HG03159 (cell line): ENCODE results near the gene RAB26.

ENCODE experiments used
- ATAC-seq: cut with Tn5 transposase; IDR thresholded peaks from one replicate; pipeline ENCODE4 v1.9.1; 2021; ENCODE audit warnings: mild to moderate bottlenecking, moderate library complexity; ENCODE audit not compliant: unreplicated experiment

RAB26 gene

DNA sequence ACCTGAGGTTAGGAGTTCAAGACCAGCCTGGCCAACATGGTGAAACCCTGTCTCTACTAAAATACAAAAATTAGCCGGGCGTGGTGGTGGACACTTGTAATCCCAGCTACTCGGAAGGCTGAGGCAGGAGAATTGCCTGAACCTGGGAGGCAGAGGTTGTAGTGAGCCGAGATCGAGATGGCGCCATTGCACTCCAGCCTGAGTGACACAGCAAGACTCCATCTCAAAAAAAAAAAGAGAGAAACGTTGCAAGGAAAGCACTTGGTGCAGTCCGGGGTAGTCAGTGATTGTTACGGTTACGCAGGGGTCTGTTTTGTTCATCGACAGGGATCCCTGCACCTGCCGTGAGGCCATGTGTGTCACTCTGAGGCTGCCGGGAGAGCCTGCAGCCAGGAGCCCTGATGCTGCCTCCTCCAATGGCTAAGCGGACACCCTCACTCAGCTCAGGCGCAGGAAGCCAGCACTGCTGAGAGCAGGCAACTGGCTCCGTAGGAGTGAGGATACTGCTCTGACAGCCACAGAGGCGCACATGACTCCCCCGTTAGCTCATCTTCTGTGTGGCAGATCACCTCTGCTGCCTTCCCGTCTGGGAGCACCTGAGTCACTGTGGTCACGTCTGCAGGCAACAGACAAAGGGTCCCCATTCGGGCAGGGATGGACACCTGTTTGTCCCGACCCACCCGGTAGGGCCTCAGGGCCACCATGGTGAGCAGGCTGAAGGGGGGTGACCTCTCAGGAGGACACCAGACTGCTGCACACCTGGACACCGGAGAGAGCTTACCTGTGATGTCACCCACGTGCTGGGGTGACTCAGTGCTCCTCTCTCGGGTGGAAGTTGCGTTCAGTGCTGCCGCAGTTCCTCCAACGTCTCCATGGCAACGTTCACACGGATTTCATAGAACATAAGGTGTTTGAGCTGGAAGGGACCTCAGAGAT lies 5.2 kb upstream of the RAB26 start:
- no peak for ATAC-seq

DNA sequence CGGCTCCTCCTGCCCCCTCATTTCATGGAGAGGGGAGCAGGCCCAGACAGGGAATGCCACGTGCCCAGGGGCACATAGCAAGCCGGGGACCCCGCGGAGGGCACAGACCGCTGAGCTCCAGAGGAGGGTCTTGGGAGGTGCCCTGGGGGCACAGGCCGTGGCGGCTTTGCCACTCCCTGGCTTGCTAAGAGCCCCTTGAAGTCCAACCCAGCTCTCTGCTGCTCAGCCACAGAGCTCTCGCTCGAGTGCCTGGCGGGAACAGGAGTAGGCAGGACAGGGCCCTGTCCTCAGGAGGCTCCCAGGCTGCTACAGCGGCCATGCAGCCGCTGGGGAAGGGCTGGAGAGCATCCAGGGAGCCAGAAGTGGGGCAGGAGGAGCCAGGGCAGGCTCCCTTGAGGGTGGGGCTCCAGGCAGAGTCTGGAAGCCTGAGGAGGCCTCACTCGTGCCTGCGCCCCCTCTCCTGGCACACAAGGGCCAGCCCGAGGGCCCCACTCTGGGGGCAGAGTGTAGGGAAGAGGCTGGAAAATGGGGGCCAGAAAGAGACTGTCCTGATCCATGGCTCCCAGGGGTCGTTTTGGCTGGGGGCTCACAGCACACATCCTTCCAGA lies 4.4 kb upstream of the RAB26 start:
- no peak for ATAC-seq

DNA sequence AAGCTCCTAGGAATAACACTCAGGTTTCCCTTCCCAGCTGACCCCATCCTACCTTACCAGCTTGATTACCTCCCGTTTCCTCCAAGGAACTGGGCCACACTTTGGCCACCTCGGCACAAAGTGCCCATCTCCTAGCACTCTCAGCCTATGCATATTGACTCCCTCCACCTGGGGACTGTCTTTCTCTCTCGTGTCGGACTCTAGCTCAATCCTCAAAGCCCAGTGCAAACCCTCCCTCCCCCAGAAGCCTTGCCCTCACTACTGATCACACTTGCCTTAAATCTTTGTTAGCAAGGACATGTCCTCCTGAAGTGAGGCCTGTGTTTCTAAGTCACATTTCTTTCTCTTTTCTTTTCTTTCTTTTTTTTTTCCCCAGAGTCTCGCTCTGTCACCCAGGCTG lies 2.6 kb upstream of the RAB26 start:
- no peak for ATAC-seq

DNA sequence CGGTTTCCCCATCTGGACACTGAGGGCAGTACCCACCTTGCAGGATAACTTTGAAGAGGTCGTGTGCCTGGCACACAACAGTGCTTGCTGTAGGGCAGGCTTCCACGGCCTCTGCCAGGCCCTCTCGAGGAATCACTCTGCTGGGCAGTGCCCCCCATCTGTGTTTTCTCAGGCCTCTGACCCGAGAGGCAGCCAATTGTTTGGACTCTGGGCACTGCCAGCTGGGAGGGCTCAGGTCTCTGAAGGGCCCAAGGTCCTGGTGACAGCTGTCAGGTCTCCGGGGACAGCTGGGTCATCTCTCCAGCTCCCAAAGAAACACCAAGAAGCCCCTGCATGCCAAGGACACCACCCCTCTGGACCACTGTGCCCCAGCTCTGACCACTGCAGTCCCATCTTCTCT lies 1.0 kb upstream of the RAB26 start:
- no peak for ATAC-seq

DNA sequence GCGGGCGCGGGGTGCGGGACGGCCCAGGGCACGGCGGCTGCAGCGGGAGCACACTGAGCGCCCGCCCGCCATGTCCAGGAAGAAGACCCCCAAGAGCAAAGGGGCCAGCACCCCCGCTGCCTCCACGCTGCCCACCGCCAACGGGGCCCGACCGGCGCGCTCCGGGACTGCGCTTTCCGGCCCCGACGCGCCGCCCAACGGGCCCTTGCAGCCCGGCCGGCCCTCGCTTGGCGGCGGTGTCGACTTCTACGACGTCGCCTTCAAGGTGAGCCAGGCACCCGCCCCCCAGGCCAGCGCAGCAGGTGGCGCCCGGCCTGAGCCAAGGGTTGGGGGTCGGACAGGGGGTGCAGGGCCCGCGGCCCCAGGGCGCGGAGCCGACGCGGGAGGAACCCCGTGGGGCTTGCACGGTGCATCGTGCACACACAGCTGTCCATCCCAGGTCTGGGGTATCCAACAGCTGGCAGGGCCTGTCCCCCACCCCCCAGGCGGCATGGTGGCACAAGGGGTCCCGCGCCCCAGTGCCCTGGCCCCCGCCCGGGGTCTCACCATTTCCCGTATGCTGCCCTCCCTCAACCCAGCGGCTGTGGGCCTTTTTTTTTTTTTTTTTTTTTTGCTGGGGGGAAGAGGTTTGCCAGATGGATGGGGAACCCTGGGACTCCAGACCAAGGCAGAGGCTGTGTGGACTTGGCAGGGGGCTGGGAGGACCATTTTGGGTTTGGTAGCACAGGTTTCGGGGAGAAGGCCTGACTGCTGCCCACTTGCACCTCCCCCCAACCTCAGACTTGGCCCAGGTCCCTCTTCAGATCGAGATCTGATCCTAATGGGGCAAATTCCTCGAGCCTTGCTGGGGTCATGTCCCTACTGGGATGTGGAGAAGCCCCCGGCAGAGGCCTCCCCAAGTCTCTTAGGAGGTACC lies 547 bp downstream of the RAB26 start:
- ATAC-seq: no peak

DNA sequence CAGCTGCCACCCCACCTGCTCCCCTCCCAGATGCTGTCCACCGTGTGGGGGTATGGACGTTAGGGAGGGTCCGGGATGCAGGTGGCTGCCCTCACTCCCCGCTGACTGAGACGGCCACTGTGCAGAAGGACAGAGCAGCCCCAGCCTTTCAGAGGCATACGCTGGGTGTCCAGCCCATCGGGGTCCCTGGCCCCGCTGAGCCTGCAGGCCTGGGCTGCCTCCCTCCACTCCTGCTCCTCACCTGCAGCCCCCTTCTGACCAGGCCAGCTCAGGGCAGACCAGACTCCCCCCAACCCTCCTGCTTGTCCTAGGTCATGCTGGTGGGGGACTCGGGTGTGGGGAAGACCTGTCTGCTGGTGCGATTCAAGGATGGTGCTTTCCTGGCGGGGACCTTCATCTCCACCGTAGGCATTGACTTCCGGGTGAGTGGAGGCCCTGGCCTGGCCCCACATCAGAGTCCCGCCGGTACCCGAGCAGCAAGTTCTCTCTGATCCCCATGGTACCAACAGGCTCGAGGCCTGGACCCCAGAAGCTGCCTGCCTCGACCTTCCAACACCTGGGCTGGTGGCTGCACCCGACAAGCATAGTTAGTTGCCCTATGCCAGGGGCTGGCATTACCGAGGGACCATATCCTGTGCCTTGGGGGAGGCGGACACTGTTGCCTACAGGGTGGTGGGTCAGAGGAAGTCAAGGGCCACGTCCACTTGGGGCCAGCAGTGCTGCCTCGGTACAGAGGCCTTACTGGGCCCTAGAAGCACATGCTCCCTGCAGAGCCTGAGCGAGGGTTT lies 1.4 kb downstream of the RAB26 start:
- ATAC-seq: no peak

DNA sequence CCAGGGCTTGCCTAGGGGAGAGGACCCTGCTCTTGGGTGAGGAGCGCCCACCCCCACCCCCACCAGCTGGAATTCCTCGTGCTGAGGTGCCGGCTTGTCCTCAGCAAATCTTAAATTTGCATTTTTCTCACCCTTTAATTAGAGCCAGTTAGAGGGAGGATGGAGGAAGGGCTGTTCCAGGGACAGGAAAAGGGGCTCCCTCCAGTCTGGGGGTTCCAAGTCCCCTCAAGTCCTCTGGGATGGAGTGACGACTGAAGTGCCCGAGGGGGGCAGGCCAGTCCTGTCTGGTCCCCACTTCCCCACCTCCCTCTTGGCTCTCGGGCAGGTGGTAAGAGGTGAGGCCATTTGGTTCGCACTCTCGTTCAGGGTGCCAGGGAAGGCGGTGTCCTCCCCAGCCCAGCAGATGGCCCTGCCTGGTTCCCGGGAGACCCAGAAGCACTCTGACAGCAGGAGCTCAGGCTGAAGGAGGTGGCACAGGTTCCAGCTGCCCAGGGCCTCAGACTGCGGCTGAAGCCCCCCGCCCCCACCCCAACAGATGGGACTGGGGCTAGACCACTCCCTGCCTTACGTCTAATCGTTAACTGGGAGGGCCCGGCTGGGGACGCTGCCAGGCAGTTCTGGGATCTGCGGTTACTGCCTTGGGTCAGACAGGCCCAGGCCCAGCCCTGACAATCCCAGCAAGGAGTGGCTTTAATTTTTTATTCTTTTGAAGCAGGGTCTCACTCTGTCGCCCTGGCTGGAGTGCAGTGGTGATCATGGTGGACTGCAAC lies 2.2 kb downstream of the RAB26 start:
- no peak for ATAC-seq

DNA sequence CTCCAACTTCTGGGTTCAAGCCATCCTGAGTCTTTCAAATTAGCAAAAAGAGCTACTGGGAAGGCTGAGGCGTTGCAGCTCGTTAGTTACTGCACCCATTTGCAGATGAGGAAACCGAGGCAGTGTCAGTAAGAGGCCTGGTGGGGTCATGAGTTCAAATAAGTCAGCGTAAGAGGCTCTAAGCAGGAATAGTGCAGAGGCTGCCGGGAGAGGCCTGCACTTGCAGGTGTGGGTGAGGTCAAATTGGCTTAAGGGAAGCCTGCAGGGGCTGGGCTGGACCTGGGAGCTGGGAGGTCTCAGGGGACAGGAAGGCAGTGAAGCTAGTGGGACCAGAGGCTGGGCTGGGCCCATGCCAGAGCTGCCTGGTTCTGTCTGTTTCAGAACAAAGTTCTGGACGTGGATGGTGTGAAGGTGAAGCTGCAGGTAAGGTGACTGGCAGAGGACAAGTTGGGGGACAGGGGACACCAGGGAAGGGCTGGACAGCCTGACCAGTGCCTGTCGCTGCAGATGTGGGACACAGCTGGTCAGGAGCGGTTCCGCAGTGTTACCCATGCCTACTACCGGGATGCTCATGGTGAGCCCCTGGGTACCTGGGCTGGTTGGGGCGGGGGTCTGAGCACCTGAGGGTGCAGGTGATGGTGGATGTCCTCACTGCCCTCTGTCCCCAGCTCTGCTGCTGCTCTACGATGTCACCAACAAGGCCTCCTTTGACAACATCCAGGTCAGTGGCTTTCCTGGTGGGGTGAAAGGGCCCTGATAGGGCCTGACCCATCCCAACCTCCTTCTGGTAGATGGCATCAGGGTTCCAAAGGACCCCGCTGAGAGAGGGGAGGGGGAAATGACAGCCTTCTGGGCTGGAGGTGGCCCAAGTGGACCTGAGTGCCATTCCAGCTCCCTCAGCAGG lies 3.0 kb downstream of the RAB26 start:
- no peak for ATAC-seq

DNA sequence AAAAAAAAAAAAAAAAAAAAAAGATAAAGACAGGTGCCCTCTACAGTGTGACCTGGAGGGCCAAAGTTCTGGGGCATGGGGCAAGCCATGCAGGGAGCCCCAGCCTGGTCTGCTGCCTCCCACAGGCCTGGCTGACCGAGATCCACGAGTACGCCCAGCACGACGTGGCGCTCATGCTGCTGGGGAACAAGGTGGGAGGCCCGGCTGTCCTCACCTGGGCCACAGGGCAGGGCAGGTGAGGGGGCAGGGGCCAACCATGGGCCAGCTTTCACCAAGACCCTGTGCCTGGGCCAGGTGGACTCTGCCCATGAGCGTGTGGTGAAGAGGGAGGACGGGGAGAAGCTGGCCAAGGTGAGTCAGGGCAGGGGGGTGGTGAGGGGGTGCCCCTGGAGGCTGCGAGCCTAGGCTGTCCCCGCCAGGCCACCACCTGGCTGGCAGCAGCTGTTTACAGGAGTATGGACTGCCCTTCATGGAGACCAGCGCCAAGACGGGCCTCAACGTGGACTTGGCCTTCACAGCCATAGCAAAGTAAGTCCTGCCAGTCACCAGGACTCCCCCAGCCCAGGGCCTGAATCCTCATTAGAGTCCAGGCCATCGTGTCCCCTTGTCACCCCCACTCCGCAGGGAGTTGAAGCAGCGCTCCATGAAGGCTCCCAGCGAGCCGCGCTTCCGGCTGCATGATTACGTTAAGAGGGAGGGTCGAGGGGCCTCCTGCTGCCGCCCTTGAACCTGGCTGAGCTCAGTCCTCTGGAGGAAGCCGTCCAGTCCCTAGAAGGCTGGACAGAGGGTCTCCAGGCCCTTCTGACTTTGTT lies 4.5 kb downstream of the RAB26 start:
- ATAC-seq: no peak

DNA sequence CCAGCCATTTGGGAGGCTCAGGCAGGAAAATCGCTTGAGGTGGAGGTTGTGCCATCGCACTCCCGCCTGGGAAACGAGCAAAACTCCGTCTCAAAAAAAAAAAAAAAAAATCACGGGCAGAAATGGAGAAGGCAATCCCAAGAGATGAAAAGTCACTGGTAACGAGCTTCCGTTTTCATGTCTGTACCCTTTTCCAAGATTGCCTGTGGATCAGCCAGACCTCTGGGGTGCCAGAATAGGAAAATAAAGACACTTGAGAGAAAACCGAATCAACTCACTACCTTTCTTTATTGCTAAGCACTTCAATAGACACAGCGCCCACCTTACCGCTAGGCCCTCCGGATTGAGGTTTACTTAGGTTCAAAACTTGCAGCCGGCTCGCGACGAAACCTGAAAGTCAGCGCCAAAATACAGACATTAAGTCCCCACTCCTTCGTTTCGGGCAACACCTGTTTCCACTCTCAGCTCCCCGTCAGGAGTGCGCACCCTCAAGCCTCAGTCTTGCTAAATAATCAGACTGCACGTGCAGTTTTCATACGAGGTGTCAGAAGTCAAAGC lies 6.2 kb downstream of the RAB26 start:
- no peak for ATAC-seq

DNA sequence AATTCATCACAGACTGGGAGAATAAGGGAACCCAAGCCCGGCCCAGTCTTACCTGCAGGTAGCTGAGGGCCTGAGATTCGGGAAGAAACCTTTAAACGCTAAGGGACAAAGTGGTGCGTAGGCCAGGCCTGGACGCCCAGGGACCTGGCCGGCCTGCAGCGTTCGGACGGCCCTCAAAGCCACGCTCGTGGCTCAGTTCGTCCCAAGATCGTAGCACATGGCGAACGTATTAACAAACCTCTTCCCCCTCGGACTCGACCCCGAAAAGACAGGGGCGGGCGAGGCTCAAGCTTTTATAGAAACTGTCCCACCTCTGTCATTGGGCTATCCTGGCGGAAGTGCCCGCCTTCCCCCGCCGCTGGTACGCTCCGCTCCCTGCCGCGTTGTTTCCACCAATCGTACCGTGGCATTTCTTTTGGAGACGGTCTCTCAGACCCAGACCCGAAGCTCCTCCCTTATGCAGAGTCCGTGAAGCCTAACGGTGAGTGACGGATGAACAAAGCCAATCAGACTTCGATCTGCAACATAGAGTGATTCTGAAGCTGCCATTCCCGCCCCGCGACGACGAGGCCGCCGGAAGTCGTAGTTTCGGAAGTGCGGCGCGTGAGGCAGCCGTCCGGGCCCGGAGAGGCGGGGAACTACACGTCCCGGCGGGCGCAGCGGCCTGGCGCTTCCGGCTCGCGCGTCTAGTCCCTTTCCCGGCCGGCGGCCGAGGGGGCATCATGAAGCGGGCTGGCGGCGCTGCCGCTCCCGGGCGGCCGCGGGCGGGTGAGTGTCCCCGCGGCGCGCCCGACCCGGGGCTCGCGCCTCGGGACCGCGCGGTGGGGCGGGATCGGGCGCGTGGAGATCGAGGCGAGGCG lies 6.9 kb downstream of the RAB26 start, which contains the start of gene TRAF7:
TRAF7 (plus strand) TSS at position 692 of the 860 bp plus-strand sequence. CDS start 8,139 bp downstream, outside the sequence.
- peak; percentile 84 for ATAC-seq

DNA sequence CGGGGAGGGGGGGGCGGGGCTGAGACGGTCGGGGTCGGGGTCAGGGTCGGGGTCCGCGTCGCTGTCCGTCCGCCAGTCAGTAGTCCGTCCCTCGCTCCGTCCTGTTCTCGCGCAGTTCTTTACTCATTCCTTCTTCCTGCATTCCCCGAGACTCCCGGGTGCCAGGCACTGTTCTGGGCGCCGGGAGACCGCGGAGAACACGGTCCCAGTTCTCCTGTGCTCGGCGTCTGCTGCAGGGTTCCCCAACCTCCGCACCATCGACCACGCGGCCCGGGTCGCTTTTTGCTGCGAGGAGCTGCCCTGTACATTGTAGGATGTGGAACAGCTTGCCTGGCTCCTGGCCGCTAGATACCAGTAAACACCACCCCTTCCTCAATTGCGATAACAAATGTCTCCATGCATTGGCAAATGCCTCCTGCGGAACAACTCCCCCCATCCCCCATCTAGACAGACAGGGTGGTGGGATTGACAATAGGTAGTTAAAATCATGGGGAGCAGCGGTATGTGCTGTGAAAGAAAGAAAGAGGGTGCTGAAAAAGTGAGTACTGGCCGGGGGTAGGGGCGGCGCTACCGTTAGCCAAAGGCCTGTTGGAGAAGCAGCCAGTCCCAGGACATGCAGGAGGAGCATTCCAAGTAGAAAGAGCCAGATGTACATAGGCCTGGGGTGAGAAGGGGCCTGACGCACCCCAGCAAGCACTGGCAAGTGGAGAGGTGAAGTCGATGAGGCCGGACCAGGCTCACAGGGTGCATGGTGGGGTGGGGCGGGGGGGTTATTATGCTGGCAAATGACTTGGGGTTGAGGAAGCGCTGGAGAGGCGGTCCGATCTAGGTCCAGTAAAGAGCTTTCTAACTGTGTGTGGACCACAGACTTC lies 7.8 kb downstream of the RAB26 start:
- ATAC-seq: no peak

DNA sequence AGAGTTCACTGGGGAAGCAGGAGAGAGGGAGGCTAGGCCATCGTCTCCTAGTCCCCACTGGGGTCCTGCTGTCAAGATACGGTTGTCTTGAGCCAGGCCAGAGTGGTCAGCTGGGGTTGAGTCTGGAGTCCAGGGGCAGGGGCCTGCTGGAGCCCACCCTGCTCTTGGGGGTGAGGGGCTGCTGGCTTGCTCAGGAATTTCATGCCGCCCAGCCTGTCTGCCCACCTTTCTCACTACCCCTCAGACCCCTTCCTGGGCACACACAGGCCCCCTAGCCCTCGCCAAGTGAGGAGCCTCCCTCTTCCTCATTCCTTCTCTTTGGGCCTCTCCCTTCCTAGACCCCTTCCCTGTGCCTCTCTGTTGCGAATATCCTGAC lies 8.4 kb downstream of the RAB26 start:
- ATAC-seq: no peak

DNA sequence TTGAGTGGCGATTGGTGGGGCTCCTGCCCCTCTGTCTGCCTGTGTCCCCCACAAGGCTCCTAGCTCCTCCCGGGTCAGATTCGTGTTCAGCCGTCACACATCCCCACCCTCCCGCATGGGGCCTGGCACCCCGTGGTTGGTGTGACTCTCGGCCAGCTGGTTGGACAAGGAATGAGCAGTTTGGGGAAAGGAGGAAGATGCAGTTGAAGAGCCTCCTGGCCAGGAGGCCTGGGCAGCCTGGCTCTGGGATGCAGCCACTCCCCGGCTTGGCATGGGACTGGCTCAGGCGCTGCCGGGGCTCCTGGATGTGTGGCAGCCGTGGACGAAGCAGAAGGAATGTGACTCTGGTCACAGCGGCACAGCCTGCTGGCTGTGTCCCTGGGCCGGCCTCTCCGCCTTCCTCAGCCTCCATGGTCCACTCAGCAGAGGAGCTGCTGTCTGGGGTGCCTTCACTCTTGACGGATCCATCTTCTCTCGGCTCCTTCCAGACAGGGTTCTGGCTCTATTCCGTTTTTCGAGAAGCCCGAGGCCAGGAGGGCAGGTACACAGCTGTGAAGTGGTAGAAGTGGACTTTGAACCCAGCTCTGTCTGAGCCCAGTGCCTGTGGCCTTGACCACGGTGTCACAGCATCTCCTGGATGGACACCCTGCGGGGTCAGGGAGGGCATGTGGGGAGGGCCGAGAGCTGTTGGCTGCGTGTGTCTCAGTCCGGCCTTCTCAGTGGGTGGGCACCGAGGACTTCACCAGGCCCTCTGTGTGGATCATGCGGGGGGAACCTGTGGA lies 9.2 kb downstream of the RAB26 start:
- no peak for ATAC-seq

DNA sequence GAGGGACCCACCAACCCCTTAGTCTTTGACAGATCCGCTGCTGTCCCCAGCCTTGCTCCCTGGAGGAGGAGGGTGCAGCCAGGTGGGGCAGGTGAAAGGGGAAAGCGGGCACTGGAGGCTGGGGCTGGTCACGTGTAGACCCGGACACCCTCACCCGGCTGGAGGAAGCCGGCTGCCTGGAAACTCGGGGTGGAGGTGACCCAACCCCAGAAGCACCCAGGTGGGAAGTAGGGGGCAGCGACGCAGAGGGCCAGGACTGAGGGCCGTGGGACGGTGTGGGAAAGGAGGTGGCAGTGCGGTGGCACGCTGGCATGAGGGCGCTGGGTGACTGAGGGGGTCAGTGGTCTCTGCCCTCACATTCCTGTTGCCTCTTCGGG lies 9.8 kb downstream of the RAB26 start:
- no peak for ATAC-seq
